ENCODE results near the gene LELP1.

GRCh38 chr1:153190373-153190772 lies 12.9 kb upstream of the LELP1 start:
- TF ChIP-seq CTCF (IDR thresholded peaks at IDR 0.05; ENCODE audit: low read length) (peak; percentile 72), EZH2phosphoT487 (IDR thresholded peaks at IDR 0.05; ENCODE audit: low read length) (no peak)

Data from MM.1S (cell line).